ENCODE results near the gene SSU72. TPM values are rescaled to one million over a fixed set of nuclear protein-coding genes. Genes with fewer than 3 reads are reported as not detected.

Gene SSU72
- total RNA-seq, 4 donors from 2014 or later, result 102 to 115 (median 109) TPM

DNA sequence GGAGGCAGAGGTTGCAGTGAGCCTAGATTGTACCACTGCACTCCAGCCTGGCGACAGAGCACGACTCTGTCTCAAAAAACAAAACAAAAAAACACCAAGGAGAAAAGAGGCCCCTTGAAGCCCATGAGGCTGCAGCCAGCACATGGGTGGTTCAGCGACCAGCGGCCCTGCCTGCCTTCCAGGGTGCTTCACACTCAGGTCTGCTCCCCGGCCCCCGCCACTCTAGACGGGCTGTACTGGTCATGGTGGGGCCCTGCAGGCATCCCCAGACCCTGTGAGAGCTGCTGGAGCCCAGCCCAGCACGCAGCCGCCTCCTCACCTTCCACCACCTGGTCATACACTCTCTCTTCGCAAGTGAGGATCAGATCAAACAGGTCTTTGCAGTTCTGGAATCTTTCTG, 30.1 kb downstream of the SSU72 start:
- 92% methylated on average over 10 of the region's 10 CpGs for WGBS
- Histone ChIP-seq H3K36me3 (peaks cover 23% of the 10 kb centered on the region), H3K4me1 (peaks cover 21% of the 10 kb centered on the region)

DNA sequence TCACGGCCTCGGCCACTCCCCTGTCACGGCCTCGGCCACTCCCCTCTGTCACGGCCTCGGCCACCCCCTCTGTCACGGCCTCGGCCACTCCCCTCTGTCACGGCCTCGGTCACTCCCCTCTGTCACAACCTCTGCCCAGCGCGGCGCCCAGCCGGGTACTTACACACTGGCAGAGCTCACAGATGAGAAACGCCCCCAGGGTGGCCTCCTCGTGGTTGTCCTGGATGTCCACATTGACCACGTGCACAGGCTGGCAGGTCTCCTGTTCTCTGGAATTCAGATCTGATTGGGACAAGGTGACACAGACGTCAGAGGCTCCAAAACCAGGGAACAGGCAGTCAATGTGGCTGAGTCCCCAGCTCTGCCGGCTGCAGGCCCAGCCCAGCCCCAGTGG, 31.0 kb downstream of the SSU72 start:
- peaks cover 23% of the 10 kb centered on the region for H3K36me3 ChIP-seq
- peak in 1 of 2 donors; percentile 86 for DNase-seq (ENCODE audit: low spot score in 2 of 2)
- no peak overlapping the region for H3K27ac ChIP-seq
- 90% methylated on average over 16 of the region's 19 CpGs for WGBS
- no peaks in the 10 kb centered on the region for H3K27me3 ChIP-seq
- no peak for TF ChIP-seq POLR2A (IDR thresholded peaks at IDR 0.05)
- TF ChIP-seq POLR2AphosphoS5 (IDR thresholded peaks at IDR 0.05), result peak in 1 of 3 donors; percentile 12
- no peak overlapping the region for H3K4me3 ChIP-seq
- no peaks in the 10 kb centered on the region for H3K9me3 ChIP-seq
- H3K4me1 ChIP-seq, result peaks cover 29% of the 10 kb centered on the region

More for the DNA sequence above, 30.1 kb downstream of the SSU72 start:
- H3K27me3 ChIP-seq, result no peaks in the 10 kb centered on the region
- TF ChIP-seq POLR2A (IDR thresholded peaks at IDR 0.05) (no peak), POLR2AphosphoS5 (IDR thresholded peaks at IDR 0.05) (no peak), EP300 (IDR thresholded peaks at IDR 0.05) (no peak)
- TF ChIP-seq, protein P1, sequence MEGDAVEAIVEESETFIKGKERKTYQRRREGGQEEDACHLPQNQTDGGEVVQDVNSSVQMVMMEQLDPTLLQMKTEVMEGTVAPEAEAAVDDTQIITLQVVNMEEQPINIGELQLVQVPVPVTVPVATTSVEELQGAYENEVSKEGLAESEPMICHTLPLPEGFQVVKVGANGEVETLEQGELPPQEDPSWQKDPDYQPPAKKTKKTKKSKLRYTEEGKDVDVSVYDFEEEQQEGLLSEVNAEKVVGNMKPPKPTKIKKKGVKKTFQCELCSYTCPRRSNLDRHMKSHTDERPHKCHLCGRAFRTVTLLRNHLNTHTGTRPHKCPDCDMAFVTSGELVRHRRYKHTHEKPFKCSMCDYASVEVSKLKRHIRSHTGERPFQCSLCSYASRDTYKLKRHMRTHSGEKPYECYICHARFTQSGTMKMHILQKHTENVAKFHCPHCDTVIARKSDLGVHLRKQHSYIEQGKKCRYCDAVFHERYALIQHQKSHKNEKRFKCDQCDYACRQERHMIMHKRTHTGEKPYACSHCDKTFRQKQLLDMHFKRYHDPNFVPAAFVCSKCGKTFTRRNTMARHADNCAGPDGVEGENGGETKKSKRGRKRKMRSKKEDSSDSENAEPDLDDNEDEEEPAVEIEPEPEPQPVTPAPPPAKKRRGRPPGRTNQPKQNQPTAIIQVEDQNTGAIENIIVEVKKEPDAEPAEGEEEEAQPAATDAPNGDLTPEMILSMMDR (IDR thresholded peaks at IDR 0.05), result no peak
- no peak overlapping the region for H3K27ac ChIP-seq
- H3K9me3 ChIP-seq, result no peaks in the 10 kb centered on the region
- H3K4me3 ChIP-seq, result no peak overlapping the region
- DNase-seq (ENCODE audit: low spot score in 2 of 2), result no peak

DNA sequence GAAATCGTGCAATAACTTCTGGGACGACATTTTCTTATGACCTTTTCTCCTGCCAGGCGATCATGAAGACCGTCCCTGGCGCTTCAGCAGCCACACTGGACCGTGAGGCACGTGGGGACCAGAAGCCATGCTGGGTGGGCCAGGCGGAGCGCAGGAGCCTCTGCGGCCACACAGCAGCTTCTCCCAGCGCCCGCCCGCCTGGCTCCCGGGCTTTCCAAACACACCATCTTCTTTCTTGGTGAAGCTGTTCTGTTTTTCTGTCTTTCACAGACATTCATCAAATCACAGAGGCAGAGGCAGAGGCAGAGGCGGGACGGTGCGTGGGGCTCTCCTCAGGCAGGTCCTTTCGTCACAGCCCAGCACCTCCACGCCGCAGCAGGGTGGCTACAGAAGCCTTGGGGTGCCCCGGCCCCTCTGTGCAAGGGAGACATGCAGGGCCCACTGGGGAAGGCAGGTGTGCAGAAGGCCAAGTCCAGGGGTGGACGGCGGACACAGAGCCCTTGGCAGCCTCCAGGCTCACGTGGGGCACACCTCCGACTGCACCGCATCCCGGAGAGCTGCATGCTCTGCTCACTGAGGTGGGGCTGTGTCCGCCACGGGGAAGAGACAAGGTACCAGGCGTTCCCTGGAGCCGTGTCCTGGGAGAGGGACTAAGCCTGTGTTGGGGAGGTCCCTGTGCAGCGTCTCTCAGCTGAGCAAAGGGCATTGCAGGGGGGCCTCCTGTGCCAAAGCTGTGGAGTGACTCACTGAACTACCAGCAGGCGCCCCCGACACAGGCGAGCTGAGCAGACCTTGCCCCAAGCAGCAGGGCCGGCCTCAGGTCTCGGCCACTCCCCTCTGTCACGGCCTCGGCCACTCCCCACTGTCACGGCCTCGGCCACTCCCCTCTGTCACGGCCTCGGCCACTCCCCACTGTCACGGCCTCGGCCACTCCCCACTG, 31.6 kb downstream of the SSU72 start:
- Histone ChIP-seq H3K4me3 (no peak overlapping the region), H3K9me3 (no peaks in the 10 kb centered on the region), H3K27me3 (no peaks in the 10 kb centered on the region), H3K36me3 (peaks cover 23% of the 10 kb centered on the region), H3K27ac (no peak overlapping the region), H3K4me1 (peaks cover 29% of the 10 kb centered on the region)
- 92% methylated on average over 33 of the region's 45 CpGs for WGBS
- no peak for DNase-seq (ENCODE audit: low spot score in 2 of 2)
- TF ChIP-seq POLR2AphosphoS5 (IDR thresholded peaks at IDR 0.05) (no peak), EP300 (IDR thresholded peaks at IDR 0.05) (no peak), POLR2A (IDR thresholded peaks at IDR 0.05) (no peak)
- TF ChIP-seq, protein P1 (IDR thresholded peaks at IDR 0.05), result no peak

DNA sequence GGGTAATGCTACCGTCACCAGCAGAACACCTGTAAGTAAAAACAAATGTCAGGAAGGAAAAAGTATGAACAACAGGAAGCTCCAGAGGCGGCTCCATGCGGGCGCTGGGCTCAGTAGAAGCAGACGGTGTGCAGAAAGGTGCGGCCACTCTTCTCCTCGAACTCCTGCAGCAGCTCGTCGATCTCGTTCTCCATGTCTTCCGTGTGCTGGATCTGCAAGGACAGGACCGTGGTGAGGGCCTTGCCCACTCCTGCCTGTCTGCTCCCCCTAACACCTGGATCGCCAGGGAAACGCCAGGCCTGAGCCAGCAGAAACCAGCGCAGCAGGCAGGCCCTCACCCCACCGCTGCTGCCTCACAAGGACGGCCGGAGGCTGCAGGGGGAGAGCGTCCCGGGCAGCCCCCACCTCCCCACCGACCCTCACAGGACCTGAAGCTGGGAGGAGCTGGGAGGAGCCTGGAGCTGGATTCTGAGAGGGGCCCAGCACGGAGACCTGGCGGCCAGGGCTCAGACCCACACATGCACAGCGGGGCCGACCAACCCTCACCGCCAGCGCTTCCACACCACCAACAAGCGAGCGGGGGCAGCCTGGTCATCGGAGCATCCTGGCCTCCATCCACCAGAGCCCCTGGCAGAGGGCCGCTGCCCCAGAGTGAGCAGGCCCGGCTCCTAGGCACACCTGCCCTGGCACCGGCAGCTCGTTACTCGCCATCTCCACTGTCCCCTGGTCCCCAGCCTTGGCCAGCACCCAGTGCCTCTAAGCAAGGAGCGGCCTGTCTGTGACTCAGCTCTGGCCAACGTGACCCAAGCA, 32.5 kb downstream of the SSU72 start:
- H3K27ac ChIP-seq, result no peak overlapping the region
- peaks cover 23% of the 10 kb centered on the region for H3K36me3 ChIP-seq
- peaks cover 29% of the 10 kb centered on the region for H3K4me1 ChIP-seq
- TF ChIP-seq, protein P1 (IDR thresholded peaks at IDR 0.05), result no peak
- no peak for TF ChIP-seq EP300 (IDR thresholded peaks at IDR 0.05)
- TF ChIP-seq POLR2A (IDR thresholded peaks at IDR 0.05), result no peak
- TF ChIP-seq POLR2AphosphoS5 (IDR thresholded peaks at IDR 0.05), result no peak
- no peak for DNase-seq (ENCODE audit: low spot score in 2 of 2)
- no peaks in the 10 kb centered on the region for H3K9me3 ChIP-seq
- WGBS, result 86% methylated on average over 21 of the region's 37 CpGs
- H3K4me3 ChIP-seq, result no peak overlapping the region
- H3K27me3 ChIP-seq, result no peaks in the 10 kb centered on the region

DNA sequence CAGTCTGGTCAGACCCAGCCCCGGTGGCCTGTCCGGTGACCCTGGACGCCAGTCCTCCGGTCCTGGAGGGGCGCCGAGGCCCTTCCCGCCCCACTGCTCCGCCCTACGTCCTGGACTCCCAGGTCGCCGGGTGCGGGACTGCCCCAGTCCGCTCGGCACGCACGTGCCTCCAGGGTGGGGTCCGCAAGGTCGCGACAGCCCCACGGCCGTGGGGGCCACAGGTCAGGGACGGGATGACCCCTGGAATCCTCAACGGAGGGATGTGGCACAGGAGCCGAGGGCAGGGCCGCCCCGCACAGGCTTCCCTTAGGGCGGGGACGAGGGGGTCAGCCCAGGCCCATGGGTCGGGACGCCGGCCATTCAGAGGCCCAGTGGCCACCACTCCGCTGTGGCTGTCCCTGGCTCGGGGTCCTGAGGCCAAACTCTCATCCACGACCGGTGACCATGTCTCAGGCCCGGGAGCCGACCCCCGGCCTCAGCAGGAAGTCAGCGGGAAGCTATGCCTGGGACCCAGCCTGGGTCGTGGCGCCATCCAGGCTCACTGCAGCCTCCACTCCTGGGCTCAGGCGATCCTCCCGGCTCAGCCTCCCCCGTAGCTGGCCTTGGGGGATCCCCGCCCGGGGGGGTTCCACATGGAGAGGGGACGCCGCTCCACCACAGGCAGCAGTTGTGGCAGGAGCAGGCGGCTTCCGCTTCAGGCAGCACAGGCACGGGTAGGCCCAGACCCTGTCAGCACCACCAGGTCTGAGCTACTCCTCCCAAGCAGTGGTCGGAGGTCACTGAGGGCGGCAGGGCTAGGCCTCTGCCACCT, 33.6 kb downstream of the SSU72 start:
- no peak for TF ChIP-seq EP300 (IDR thresholded peaks at IDR 0.05)
- no peak for TF ChIP-seq POLR2AphosphoS5 (IDR thresholded peaks at IDR 0.05)
- TF ChIP-seq, protein P1 (IDR thresholded peaks at IDR 0.05), result no peak
- no peak for TF ChIP-seq POLR2A (IDR thresholded peaks at IDR 0.05)
- H3K4me3 ChIP-seq, result peak overlapping the region; percentile 66
- DNase-seq (ENCODE audit: low spot score in 2 of 2), result no peak
- peak overlapping the region; percentile 44 for H3K27ac ChIP-seq
- peaks cover 23% of the 10 kb centered on the region for H3K36me3 ChIP-seq
- peaks cover 29% of the 10 kb centered on the region for H3K4me1 ChIP-seq
- 93% methylated on average over 3 of the region's 53 CpGs for WGBS
- H3K27me3 ChIP-seq, result no peaks in the 10 kb centered on the region
- no peaks in the 10 kb centered on the region for H3K9me3 ChIP-seq
